CD4-positive, alpha-beta T cell treated with Interleukin-4 for 1 hour (primary cell): Measurements from ENCODE around the gene MICALL2.

Experiments
- DNase-seq, 2 donors: peaks; one replicate each; pipeline ENCODE4 v3.0.0-alpha.2; 2020 to 2022

Gene MICALL2

DNA sequence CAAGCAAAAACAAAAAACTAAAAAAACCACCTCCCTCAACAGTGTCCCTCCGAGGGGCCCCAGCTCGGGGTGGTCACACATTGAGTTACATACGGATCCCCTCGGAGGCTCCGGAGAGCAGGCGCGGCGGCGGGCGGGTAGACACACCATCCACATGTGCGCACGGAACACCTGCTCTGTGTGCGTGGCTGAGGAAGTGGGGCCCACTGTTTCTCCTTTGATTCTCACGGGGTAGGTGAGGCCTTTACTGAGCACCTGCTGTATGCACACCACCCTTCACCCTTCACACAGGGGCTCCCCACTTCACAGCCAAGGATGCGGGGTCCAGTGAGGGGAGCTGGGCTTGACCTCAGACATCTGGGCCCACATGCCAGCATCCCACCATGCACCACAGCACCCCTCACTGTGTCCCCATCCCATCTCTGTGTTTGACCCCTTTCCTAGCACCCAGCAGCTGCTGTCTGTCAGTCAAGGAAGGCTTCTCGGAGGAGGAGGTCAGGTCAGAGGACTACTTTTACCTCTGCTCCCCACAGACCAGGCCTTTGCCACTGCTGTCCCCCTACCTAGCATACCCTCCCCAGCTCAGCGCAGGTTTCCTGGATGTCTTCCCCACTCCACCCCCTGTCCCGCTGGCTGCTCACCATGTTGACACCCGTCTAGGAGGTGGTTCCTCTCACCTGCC, 71.1 kb downstream of the MICALL2 start:
- no peak for DNase-seq

- no peak for DNase-seq
Observed at GRCh38 chr7:1387261-1387660, 72.0 kb downstream of the MICALL2 start.

GRCh38 chr7:1386623-1387220, 72.5 kb downstream of the MICALL2 start:
- DNase-seq, result no peak

- DNase-seq, result no peak
Observed at GRCh38 chr7:1385809-1386622, 73.3 kb downstream of the MICALL2 start.

DNA sequence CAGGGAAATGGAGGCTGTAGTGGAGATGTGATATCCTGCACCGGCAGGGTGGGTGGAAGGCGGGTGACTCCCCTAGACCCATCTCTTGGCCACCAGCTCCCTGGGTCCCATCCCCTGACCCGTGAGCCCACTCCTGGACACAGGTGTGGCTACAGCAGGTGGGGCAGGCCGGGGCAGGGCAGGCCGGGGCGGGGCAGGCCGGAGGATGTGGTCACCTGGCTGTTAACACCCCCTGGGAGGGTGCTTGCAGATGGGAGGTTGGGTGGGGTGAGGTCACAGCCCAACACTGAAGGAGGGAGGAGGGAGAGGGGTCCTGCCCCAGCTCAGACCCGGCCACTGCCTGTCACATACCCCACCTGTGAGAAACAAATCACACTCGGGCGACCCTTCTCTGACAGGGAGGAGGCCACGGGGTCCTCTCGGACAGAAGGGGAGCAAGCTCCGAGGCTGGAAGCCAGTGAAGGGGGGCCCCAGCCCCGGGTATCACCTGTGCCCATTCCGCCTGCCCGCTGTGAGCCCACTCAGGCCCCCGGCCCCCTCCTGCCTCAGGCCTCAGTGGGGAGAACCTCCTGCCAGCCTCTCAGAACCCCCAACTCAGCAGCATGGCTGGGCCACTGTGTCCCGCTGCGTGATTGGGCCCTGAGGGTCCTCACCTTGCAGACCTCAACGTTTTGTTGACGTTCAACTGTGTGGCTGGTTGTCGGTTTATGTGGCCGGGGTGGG, 74.0 kb downstream of the MICALL2 start:
- no peak for DNase-seq
